GM21381 (cell line): ENCODE data around the gene MSI2.
A peak's percentile ranks its signal among the peaks of the same experiment; 100 is the strongest.

ENCODE experiments used
- ATAC-seq: cut with Tn5 transposase; IDR thresholded peaks from one replicate; pipeline ENCODE4 v1.9.1; 2021; ENCODE audit warnings: mild to moderate bottlenecking, moderate library complexity; ENCODE audit not compliant: unreplicated experiment

Gene MSI2

GRCh38 chr17:57406981-57407286 lies 150.6 kb downstream of the MSI2 start:
- no peak for ATAC-seq

- no peak for ATAC-seq
These were observed 151.2 kb downstream of the MSI2 start for GRCh38 chr17:57407287-57408070.

- ATAC-seq: peak; percentile 54
These were observed 151.9 kb downstream of the MSI2 start for GRCh38 chr17:57408071-57408811.

GRCh38 chr17:57410169-57410568 lies 153.8 kb downstream of the MSI2 start:
- ATAC-seq: no peak

GRCh38 chr17:57412520-57413096 lies 156.3 kb downstream of the MSI2 start:
- no peak for ATAC-seq

GRCh38 chr17:57413848-57414651 lies 157.7 kb downstream of the MSI2 start:
- no peak for ATAC-seq

- no peak for ATAC-seq
These were observed 159.5 kb downstream of the MSI2 start for GRCh38 chr17:57415751-57416207.

GRCh38 chr17:57416369-57416768 lies 160.0 kb downstream of the MSI2 start:
- no peak for ATAC-seq

GRCh38 chr17:57417956-57418355 lies 161.6 kb downstream of the MSI2 start:
- no peak for ATAC-seq

GRCh38 chr17:57418463-57419246 lies 162.3 kb downstream of the MSI2 start:
- no peak for ATAC-seq

DNA sequence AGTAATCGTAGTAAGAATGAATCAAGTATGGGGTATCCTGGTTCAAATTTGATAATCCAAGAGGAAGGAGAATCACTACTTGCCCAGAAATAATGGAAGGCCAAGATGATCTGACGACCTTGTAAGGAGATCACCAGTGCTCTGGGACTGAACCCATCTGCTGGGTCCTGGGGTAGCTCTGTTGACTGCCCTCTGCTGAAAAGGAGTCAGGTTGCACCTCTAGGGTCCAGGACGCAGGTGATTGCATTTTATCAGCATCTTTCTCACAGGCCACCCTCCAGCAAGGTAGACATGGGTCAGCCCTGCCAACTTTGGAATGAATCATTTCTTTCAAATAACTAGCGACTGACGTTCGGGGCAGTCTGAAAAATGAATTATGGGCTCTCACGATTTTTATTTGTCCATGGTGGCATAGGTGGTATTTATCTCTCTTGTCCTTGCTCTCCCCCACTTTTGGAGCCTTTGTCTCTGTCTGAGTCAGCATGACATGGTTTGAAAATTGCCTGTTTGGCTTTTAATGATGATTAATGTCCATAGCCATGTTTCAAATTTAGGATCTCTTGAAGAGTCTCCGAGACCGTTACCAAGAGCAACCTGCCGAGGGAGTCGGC lies 163.7 kb downstream of the MSI2 start:
- no peak for ATAC-seq

DNA sequence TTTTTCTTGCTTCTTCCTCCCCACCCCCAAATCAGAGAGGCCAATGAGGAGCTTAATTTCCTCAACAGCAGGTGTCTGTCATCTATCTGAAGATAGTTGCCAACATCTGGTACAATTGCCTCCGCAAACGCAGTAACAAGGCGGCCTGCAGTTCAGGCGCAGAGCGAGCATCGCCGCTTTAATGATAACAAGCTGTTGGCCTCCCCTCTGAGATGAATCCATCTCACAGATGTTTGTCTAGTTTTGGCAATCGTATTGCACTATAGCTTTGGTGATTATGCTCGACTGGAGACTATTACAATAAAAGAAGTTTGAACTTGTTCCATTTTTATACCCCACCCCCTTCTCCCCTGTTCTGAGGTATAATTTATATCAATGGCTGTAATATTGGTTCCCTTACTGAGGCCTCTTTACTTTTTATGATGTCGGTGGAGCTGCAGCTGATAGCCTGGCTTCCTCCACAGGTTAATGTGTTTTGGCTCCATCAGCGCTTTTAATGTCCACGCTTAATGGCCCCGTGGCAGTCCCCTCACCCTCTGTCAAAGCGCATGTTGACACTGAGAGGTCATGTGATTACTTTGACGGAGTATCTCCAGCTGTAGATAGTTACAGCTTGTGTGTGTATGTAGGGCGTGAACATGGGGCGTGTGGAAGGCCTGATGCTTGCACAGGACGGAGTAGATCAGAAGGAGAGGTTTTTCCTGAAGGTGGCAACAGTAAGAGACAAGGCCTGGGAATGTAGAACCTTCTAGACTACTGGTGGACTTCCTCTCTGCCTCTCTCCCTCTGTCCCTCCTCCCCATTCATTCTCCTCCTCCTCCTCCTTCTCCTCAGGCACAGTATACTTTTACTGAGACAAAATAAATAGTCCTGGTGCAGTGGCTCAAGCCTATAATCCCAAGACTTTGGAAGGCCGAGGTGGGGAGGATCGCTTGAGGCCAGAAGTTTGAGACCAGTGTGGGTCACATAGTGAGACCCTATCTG lies 164.7 kb downstream of the MSI2 start:
- ATAC-seq: no peak

DNA sequence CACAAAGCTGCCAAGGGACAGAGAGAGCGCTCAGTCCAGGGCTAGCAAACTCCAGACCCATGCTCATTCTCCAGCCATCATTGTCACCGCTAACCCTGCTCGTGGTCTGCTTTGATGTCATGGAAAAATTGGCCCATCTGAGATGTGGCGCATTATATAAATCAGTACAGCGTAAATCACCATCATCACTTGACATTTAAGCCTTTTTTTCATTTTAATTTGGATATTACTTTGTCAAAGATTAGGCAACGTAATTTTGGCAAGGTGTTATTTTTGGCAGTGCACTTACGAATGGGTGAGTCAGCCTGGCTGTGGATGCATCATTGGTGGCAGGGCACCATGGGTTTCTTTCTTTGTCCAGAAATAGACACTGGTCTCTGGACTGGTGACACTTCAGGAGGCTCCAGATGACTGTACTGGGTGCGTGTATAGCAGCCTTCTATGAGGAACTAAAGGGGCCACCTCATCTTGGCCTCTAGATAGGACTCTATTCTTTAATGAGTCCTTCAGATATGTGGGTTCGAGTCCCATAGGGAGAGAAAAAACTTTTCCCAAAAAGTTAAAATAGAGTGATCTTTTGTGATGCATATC lies 166.3 kb downstream of the MSI2 start:
- peak; percentile 65 for ATAC-seq

- no peak for ATAC-seq
These were observed 167.2 kb downstream of the MSI2 start for GRCh38 chr17:57423541-57423940.

- no peak for ATAC-seq
These were observed 167.9 kb downstream of the MSI2 start for GRCh38 chr17:57424273-57424672.

- ATAC-seq: no peak
These were observed 168.5 kb downstream of the MSI2 start for GRCh38 chr17:57424777-57425188.

DNA sequence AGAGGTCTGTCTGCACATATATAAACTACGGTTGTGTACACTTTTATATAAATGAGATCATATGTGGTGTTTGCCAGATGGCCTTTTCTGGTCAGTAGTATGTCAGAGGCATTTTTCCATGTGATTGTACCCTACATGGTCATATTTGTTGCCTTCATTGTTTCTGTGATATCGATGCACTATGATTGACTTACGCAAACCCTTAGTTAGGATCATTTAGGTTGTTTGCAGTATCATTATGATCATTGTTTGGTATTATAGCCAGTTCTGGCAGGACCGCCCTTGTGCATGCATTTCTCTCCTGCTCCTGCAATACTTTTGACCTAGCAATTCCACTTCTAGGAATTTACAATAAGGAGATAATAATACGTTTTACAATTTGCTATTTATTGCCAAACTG lies 169.1 kb downstream of the MSI2 start:
- no peak for ATAC-seq
